HG02885 (cell line): Measurements from ENCODE around the gene PPP2R2B.
A peak's percentile ranks its signal among the peaks of the same experiment; 100 is the strongest.
"Not testable (repeated sequence)": the region's sequence is repeated elsewhere in the genome, so short reads cannot be mapped to it uniquely, and the experiment has no call there.

Source experiments
- ATAC-seq: cut with Tn5 transposase; IDR thresholded peaks from one replicate; pipeline ENCODE4 v1.9.1; 2021; ENCODE audit warnings: mild to moderate bottlenecking; ENCODE audit not compliant: unreplicated experiment, poor library complexity

PPP2R2B gene

DNA sequence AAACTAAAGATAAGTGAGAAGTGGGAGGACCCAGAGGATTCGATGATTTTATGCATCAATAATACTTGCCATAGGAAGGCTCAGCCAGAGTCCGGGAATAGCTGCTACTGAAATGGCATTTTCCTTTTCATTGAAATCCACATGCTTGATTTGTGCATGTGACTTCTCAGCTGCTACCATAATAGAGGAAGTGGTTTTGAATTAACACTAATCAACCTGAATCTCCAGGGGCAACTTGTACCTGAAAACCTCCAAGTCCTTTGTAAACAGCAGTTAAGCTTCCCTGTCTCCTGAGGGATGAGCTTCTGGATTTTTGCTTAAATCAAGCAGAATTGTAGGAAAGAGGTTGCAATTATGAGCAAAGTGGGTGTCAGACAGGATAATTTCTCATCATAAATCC, 124.9 kb downstream of the PPP2R2B start:
- no peak for ATAC-seq

DNA sequence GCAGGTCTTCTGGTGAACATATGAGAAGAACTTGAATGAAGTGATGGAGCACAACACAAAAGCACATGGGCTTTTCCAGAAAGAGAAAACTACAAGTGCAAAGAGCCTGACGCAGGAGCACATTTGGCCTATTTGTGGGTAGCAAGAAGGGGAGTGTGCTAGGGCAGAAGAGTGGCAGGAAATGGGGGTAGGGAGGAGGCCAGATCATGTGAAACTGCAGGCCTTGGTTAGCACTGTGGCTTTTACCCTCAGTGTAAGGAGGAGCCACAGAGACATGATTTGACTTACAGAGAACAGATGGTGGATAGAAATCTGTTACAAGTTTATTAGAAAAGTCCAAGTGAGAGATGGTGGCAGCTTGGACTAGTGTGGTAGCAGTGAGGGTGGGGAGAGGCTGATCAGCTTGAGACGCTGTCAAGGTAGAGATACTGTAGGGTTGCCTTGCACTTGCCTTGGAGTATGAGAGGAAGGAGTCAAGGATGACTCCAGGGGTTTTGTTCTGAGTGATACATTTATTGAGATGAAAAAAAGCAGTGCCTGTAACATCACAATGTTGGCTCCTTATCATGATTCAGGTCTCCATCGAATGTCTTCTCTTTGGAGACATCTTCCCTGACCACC, 126.7 kb downstream of the PPP2R2B start:
- ATAC-seq, result peak; percentile 98

DNA sequence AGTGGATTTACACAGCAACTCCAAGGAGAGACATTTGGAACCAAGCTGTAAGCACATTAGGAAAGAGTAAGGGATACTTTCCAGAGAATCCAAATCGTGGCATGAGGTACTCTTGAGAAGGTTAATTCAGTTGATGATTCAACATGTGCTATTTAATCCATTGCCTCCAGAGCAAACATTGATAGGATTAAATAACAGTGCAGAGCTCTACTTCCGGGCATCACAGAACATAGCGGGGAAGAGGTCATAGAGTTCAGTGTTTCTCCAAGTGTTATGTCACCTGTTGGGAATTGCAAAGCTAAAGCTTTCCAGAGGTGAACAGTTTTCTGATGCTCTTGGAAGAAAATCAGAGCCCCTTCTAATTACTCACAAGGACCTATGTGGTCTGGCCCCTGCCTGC, 127.5 kb downstream of the PPP2R2B start:
- ATAC-seq, result no peak

DNA sequence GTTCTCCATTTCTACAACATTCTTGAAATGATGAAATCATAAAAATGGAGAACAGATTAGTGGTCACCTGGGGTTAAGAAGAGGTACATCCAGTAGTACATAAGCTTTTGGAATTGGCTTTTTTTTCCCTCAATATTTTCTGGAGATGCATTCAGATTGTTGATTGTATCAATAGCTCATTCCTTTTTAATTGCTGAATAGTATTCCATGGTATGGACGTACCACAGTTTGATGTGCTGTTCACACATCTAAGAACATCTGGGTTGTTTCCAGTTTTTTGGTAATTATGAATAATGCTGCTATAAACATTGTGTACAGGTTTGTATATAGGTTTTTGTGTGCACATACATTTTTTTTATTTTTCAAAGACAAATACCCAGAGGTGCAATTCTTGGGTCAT, 130.0 kb downstream of the PPP2R2B start:
- no peak for ATAC-seq

DNA sequence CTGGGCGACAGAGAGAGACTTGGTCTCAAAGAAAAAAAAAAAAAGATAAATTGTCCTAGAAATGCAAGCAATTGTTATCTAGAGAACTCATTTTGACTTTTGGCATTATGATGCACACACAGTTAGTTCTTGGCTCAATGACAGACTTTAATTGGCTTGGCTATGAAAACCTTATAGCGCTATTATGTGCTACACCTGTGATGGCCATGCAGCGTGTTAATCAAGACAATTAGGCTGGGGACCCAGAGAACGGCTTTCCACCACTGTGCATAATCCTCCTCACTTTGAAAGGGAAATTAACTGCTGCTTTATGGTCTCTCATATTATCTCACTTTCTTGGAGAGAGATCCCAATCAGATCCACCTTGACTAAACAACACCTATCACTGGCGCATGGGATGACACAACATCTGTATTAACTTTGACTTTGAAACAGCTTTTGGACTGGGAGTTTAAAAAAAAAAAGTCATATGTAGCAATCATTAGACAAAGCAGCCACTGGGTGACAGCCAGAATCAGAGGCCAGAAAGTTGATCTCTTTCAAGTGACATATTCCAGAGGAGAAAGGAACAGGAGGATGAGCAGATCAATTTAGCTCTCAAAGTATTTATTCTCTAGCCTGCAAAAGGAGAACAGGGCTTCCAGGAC, 132.5 kb downstream of the PPP2R2B start:
- no peak for ATAC-seq

DNA sequence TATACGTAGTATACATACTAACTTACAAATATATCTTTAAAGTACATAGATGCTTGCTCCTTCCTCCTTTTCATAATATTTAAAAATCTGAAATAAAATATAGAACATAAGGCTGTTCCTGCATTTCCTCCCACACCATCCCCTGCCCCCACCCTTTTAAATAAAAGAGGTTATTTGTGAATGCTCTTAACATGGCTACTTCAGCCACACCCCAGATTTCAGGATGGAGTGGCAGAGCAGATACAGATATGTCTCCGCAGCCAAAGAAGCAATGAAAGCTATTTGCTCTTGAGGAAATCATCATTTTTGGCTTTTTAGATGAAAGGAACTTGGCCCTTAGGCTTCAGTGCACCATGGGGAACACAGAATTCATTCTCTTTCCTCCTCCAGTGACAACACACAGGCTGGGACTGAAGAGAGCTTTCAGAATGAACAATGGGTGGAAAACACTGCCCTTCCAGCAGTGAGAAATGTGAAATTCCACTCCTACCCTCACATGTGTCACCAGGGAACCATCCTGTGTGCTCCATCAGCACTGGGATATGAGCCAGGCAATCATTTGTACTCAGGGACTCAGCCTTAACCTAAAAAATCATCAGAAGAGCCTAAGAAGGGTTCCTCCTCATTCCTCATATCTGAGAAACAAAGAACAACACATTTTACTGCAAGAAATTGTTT, 134.3 kb downstream of the PPP2R2B start:
- no peak for ATAC-seq

DNA sequence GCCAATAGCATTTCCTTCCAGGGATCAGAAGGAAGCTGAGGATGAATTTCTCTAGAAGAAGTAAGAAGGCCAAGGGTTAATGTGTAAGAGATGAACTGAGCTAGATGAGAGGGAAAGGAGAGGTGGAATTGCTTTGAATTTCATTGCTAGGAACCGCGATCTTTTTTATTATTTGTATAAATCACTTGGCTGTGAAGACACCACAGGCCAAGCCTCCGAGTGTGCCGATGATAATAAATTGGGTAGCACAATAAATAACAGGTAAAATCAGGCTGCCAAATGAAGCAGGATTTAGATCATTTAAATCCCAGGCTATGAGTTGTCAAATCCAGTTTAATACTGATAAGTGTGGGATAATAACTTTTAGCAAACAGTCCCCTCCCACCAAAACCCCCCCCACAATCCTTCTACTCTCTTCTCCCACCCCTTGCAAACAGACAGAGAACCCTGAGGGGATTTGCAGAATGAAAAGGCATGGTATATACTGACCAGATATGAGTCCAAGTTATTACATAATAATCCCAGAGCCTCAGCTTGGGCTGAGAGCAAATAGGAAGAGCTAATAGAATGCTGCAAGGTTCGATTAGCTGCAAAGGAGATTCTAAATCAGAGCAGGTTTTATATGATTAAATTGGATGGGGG, 143.5 kb downstream of the PPP2R2B start:
- ATAC-seq, result no peak

DNA sequence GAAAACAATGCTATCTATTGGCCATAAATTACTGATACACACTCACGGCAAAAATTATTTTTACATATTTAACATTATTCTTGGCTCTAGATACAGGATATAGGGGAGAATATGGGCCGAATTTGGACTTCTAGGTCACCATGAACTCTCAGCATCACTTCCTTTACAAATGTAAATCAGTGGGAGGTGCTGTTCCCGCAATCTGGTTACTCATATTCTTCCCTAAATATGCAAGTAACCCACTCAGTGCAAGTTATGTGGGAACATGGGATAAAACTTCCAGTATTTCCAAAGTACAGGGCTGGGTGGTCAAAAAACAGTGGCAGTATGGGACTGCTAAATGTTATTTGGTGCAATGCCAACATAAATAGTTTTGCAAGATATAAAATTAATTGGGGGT, 145.6 kb downstream of the PPP2R2B start:
- no peak for ATAC-seq

DNA sequence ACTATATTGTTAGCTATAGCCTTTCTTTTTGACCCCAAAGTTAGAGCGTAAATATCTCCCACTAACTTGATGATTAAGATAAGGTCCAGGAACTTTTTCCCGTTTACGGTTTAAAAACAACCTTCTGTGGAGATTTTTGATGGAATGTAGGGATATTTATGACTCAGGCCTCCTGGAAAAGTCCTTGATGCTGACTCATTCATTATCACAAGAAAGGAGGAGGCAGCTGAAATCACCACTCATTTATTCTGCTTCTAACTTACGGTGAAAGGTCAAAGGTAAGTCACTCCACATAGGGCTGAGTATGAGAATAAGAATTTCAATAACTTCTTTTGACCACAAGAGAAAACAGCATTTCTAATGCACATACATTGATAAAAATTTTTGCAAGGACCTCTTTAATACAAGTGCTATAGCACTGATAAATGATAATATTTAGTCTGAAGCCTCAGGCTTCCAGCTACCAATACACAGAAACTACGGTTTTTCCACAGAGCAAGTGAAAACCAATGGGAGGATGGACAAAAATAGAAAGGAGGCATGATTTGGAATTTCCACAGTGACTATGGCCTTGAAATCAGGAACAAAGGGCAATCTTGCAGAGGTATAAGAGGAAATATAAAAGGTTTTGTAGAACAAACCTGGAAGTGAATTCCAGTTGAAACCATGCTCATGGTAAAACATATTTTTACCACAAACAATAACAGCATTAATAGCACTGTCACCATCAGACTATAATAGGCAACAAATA, 146.5 kb downstream of the PPP2R2B start:
- no peak for ATAC-seq

DNA sequence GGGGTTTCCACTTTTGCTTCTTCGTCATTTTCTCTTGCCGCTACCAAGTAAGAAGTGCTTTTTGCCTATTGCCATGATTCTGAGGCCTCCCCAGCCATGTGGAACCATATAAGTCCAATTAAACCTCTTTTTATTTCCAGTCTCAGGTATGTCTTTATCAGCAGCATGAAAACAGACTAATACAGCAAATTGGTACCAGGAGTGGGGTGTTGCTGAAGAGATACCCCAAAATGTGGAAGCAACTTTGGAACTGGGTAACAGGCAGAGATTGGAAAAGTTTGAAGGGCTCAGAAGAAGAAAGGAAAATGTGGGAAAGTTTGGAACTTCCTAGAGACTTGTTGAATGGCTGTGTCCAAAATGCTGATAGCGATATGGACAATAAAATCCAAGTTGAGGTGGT, 149.8 kb downstream of the PPP2R2B start:
- ATAC-seq, result not testable (repeated sequence)

DNA sequence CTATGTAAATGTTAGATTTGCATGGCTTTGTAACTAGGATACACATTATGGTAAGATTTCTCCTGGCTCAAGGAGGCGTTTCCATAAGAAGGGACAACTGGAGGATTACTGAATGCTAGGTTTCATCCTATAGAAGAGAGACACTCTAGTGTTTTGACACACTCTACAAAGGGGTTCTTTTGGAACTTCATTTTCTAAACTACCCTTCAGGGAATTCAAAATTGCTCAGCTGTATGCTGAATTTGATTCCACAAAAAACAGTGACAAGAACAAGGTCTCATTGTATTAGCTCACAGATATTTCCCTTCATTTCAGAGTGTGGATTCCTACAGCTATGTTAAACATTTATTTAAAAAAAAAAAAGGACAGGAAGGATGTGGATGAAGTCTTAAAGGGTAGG, 151.7 kb downstream of the PPP2R2B start:
- no peak for ATAC-seq

DNA sequence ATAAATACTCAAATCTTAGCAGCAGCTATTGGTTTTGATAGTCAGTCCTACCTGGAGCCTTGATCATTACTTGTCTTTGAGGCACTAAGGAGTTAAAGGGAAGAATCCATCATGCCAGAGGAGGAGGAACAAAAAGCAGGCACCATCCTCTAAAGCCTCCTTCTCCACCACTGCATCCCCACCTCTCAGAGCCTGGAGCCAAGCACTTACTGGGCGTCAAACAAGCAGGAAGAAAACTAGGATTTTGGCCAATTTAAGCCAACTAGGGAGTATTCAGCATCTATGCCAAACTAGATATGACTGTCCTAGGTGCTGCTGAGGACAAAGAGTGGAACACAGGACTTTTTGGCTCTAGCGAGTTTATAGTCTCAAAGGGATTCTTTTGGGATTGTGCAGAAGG, 152.5 kb downstream of the PPP2R2B start:
- ATAC-seq, result no peak

DNA sequence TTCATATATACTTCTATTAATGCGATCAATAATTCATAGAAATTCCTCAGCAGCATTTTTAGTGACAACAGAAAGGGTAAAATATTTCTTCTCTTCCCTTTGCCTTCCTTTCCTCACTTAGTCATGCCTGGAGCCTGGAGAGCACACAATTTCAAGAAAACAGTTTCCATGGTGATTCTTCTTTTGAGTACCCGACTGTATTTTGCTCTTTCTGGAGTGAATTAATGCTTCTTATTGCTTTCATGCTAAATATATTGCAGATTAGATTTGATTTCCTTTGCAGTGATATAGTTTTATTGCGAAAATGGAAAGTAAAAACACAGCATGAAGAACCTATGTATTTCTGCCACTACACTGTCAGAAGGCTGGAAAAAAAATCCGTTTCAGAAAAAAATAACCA, 153.5 kb downstream of the PPP2R2B start:
- no peak for ATAC-seq

DNA sequence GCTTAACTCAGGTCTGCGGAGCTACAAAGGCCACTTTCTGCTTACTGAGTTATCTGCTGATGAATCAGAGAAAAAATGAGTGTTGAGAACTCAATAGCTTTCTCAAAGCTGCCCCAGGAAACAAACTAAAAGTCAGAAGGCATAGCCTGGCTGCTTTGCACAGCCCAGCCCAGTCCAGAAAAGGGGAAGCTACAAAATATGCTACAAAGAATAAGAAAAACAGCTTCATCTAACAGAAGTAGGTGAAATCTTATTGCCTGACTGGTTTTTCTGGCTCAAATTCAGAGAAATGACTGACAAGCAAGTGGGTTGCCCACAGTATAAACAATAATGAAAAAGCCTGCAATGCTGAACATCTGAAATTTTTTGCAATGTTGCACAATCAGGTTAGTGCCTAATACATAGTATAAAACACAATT, 156.2 kb downstream of the PPP2R2B start:
- ATAC-seq, result no peak

DNA sequence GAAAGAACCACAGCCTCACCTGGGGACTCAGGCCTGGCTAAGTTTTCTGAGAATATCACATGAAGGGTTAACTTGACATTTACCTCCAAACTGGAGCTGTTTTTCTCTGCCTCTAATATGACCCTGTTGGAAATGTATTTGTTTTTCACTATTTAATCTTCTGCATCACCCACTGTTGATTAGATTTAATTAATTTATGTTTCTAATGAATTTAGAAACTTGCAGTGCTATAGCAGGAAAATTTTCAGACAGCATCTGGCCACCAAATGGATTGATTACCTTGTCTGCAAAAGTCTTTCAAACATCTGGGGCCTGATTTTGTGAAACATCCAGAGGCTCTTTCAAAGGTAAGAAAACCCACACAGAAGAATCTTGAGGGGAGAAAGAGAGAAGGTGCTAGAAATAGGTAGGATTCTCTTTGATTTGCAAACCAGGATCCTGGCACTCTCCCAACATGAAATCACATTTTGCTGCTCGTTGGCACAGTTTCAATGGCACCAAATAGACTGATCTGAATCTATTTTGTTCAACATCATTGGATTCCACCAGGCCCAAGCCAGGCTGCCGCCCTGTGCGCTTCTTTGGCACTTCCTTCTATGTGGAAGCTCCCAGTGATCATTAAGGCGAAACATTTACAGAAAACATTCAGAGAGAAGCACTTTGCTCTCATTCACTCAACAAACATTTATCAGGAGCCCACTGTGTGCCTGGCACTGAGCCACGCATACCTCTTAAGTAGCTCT, 157.3 kb downstream of the PPP2R2B start:
- no peak for ATAC-seq

DNA sequence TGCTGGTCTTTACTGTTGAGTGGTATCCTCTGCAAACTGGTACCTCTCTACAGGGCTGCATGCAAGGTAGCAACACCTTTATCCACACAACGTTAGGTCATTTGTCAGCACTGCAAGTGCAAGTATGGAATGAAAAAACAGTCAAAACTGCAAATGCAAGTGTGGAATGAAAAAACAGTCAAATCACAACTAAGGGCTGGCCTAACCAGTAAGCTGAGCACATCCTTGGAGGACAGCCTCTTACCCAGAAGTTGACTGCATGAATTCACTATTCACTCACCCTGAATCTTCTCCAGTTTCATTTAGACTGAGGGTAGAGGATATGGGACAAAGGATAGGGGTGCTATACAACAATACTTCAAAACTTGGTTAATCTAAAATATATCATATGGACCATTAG, 158.4 kb downstream of the PPP2R2B start:
- no peak for ATAC-seq

DNA sequence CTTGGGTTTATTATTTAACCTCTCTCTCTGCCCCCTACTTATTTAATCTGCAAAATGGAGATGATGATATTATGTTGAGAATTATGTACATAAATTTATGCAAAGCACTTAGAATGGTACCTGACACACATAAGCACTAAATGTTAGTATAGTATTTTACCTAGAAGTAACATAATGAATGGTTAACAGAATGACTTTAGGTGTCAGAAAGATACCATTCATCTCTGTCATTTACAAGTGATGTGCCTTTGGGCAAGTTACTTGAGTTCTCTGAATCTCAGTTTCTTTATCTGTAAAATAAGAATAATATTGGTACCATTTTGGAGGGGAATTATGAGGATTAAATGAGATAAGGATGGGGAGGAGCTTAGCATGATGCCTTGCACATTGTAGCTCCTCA, 159.4 kb downstream of the PPP2R2B start:
- ATAC-seq, result no peak

DNA sequence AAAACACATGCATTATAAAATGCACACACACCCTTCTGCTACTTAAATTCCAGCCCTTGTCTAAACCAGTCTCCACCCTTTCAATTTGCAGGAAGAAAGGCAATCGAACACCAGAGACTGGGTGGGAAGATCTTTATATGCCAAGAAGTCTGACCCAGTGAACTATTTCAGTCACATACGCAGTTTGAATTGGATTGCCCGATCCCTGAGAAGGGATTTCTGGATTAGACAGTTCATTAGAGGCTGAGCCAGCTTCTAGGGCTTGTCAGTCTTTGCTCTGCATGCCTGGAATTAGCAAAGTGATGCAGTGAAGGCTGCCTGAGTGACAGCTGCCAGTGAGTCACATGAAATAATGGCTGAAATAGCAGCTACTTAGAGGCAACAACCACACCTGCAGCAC, 159.9 kb downstream of the PPP2R2B start:
- no peak for ATAC-seq

DNA sequence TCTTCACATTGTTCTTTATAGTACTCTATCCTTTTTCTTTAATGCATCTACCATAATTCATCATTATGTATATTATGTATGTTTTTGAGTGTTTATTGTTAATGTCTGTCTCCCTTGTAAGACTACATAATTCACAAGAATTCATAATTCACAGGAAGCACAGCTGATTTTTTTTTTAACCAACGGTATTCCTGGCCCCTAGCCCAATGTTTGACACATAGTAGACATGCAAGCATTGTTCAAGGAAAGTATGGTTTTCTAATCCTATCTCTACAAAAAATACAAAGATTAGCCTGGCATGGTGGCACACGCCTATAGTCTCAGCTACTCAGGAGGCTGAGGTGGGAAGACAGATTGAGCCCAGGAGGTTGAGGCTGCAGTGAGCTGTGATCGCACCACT, 160.6 kb downstream of the PPP2R2B start:
- ATAC-seq, result no peak

DNA sequence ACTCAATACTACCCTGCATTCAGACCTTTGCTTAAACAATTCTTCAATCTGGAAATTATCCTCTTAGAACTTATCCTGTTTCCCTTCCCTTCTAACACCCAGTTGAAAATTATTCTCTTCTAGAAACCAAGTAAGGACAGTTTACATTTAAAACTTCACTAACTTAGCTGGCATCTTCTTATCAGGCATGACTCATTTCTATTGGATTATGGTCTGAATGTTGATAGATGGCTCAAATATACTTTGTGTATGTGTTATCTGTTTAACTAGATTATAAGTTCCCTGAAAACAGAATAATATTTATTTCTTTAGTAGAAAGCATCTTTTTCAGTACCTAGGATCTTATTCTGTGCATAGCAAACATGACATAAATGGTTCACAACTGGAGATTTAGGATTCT, 161.9 kb downstream of the PPP2R2B start:
- no peak for ATAC-seq
